Measurements from ENCODE around the gene STUB1.

STUB1 gene

GRCh38 chr16:667113-667779 lies 13.0 kb upstream of the STUB1 start:
- DNase-seq (ENCODE audit: low spot score), result no peak

GRCh38 chr16:667780-668518 lies 12.3 kb upstream of the STUB1 start, which contains the start of gene RHOT2:
Gene RHOT2, plus strand, starts transcription at chr16:668132. Its CDS starts 68 bp downstream, at chr16:668200.
- peak; percentile 92 for DNase-seq (ENCODE audit: low spot score)

GRCh38 chr16:668519-669171 lies 11.6 kb upstream of the STUB1 start:
- no peak for DNase-seq (ENCODE audit: low spot score)

GRCh38 chr16:669666-670065 lies 10.5 kb upstream of the STUB1 start:
- no peak for DNase-seq (ENCODE audit: low spot score)

GRCh38 chr16:670485-671352 lies 9.5 kb upstream of the STUB1 start:
- DNase-seq (ENCODE audit: low spot score), result no peak

GRCh38 chr16:671353-672131 lies 8.7 kb upstream of the STUB1 start:
- DNase-seq (ENCODE audit: low spot score), result no peak

GRCh38 chr16:672371-672770 lies 7.8 kb upstream of the STUB1 start:
- no peak for DNase-seq (ENCODE audit: low spot score)

- DNase-seq (ENCODE audit: low spot score), result no peak
Measured at GRCh38 chr16:672851-673250, 7.4 kb upstream of the STUB1 start.

- no peak for DNase-seq (ENCODE audit: low spot score)
Measured at GRCh38 chr16:673399-673991, 6.7 kb upstream of the STUB1 start.

GRCh38 chr16:674214-674881 lies 5.9 kb upstream of the STUB1 start:
- DNase-seq (ENCODE audit: low spot score), result no peak

- peak; percentile 36 for DNase-seq (ENCODE audit: low spot score)
Measured at GRCh38 chr16:674968-675883, 5.0 kb upstream of the STUB1 start, which contains the start of gene RHBDL1. Gene RHBDL1, plus strand, starts transcription at chr16:675671. Its CDS starts 120 bp downstream, at chr16:675791.

- no peak for DNase-seq (ENCODE audit: low spot score)
Measured at GRCh38 chr16:675884-676564, 4.2 kb upstream of the STUB1 start.

- no peak for DNase-seq (ENCODE audit: low spot score)
Measured at GRCh38 chr16:676565-676902, 3.7 kb upstream of the STUB1 start.

- DNase-seq (ENCODE audit: low spot score), result no peak
Measured at GRCh38 chr16:676913-677312, 3.3 kb upstream of the STUB1 start.

- no peak for DNase-seq (ENCODE audit: low spot score)
Measured at GRCh38 chr16:677316-678190, 2.7 kb upstream of the STUB1 start.

- DNase-seq (ENCODE audit: low spot score), result no peak
Measured at GRCh38 chr16:678209-678857, 1.9 kb upstream of the STUB1 start.
